GM21529 (cell line): ENCODE data around the gene MXRA8.
A peak's percentile ranks its signal among the peaks of the same experiment; 100 is the strongest.

Experiments
- ATAC-seq: cut with Tn5 transposase; IDR thresholded peaks from one replicate; pipeline ENCODE4 v1.9.1; 2021; ENCODE audit not compliant: unreplicated experiment

The MXRA8 gene

GRCh38 chr1:1309251-1310108, 48.9 kb downstream of the MXRA8 start:
- no peak for ATAC-seq

- no peak for ATAC-seq
Observed at GRCh38 chr1:1308756-1309250, 49.6 kb downstream of the MXRA8 start.

GRCh38 chr1:1307923-1308755, 50.2 kb downstream of the MXRA8 start, which contains the start of the genes ACAP3 and PUSL1:
Gene ACAP3, minus strand, starts transcription at chr1:1307930. Its CDS starts 115 bp downstream, at chr1:1307815.
Gene PUSL1, plus strand, starts transcription at chr1:1308597. Its CDS starts 47 bp downstream, at chr1:1308644.
- peak; percentile 58 for ATAC-seq

GRCh38 chr1:1307261-1307922, 51.0 kb downstream of the MXRA8 start:
- ATAC-seq = peak; percentile 6

- ATAC-seq = no peak
Observed at GRCh38 chr1:1306661-1307260, 51.6 kb downstream of the MXRA8 start.

GRCh38 chr1:1306070-1306660, 52.2 kb downstream of the MXRA8 start:
- no peak for ATAC-seq

- ATAC-seq = no peak
Observed at GRCh38 chr1:1305300-1306069, 52.9 kb downstream of the MXRA8 start.

- no peak for ATAC-seq
Observed at GRCh38 chr1:1304331-1305299, 53.7 kb downstream of the MXRA8 start.

- ATAC-seq = no peak
Observed at GRCh38 chr1:1303736-1304135, 54.6 kb downstream of the MXRA8 start.

GRCh38 chr1:1302951-1303509, 55.3 kb downstream of the MXRA8 start:
- ATAC-seq = no peak
